Medulla oblongata (tissue), 1 donor: Measurements from ENCODE around the gene ATN1.
"Not testable (repeated sequence)": the region's sequence is repeated elsewhere in the genome, so short reads cannot be mapped to it uniquely, and the experiment has no call there.

ENCODE experiments used
- DNase-seq: peaks from one replicate; pipeline ENCODE4 v3.0.0-alpha.2; 2015; ENCODE audit errors: extremely low spot score

ATN1 gene, protein sequence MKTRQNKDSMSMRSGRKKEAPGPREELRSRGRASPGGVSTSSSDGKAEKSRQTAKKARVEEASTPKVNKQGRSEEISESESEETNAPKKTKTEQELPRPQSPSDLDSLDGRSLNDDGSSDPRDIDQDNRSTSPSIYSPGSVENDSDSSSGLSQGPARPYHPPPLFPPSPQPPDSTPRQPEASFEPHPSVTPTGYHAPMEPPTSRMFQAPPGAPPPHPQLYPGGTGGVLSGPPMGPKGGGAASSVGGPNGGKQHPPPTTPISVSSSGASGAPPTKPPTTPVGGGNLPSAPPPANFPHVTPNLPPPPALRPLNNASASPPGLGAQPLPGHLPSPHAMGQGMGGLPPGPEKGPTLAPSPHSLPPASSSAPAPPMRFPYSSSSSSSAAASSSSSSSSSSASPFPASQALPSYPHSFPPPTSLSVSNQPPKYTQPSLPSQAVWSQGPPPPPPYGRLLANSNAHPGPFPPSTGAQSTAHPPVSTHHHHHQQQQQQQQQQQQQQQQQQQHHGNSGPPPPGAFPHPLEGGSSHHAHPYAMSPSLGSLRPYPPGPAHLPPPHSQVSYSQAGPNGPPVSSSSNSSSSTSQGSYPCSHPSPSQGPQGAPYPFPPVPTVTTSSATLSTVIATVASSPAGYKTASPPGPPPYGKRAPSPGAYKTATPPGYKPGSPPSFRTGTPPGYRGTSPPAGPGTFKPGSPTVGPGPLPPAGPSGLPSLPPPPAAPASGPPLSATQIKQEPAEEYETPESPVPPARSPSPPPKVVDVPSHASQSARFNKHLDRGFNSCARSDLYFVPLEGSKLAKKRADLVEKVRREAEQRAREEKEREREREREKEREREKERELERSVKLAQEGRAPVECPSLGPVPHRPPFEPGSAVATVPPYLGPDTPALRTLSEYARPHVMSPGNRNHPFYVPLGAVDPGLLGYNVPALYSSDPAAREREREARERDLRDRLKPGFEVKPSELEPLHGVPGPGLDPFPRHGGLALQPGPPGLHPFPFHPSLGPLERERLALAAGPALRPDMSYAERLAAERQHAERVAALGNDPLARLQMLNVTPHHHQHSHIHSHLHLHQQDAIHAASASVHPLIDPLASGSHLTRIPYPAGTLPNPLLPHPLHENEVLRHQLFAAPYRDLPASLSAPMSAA (N-terminal part only)

DNA sequence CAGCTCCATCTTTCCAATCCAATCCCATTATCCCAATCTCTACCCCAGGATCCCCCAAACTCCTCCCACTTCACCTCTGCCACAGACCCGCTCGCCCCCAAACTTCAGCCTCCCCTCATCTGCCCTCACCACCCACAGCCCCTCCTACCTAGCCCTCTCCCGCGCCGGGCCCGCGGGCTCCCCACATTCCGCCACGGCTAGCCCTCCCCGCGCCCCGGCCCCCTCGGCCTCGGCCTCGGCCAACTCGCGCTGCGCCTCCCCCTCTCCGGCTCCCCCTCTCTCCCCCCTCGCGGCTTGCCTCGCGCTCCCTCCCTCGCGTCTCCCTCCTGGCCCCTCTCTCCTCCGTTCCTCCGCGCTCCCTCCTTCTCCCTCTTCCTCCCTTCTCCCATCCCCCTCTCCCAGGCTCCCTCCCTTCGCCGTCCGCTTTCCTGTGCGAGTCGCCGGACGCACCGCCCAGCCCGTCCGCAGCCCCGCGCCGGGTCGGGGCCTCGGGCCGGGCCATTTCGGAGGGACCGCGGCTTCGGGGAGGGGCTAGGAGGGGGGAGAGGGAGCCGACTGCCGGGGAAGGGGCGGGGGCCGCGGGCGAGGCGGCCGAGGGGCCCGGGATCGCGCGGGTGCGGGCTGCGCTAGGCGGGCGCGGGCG lies at the start of gene ATN1:
ATN1 (plus strand) TSS at position 581 of the 643 bp plus-strand sequence. CDS start 6,043 bp downstream, outside the sequence.
- peak; percentile 89 for DNase-seq

DNA sequence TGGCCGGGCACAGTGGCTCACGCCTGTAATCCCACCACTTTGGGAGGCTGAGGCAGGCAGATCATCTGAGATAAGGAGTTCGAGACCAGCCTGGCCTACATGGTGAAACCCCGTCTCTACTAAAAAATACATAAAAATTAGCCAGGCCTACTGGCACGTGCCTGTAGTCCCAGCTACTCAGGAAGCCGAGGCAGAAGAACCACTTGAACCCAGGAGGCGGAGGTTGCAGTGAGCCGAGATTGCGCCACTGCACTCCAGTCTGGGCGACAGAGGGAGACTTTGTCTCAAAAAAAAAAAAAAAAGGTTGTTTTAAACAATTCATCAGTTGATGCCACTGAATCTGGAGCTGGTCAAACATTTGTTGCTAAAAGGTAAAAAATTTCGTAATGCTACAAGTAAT lies 47.9 kb upstream of the ATN1 start:
- DNase-seq: not testable (repeated sequence)

DNA sequence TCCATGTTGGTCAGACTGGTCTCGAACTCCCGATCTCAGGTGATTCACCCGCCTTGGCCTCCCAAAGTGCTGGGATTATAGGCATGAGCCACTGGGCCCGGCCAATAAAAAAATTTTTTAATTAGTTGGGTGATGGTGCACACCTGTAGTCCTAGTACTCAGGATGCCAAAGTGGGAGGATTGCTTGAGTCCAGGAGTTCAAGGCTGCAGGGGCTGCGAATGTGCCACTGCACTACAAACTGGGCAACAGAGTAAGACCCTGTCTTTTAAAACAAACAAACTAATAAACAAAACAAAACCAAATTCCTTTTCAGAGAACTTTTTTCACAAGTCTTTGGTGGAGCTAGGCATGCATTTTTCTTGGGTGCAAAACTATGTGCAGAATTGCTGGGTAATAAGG lies 44.5 kb upstream of the ATN1 start:
- no peak for DNase-seq

DNA sequence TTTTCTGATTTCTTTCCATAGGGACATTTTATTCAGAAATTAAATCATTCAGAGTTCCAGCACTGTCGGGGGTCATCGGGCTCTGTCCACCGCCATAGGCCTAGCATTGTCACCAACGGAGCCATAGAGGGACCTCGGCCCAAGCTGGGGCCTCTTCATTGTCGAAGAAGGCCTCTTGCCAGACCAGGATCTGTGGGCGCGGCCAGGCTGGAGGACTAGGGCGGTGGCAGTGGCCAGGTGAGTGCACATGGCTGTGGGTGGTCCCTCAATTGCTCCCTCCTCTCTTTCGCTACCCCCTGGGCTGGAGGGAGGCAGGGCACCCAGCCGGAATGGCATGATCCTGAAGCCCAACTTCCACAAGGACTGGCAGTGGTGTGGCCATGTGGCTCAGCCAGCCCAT lies 44.1 kb upstream of the ATN1 start:
- DNase-seq: no peak

DNA sequence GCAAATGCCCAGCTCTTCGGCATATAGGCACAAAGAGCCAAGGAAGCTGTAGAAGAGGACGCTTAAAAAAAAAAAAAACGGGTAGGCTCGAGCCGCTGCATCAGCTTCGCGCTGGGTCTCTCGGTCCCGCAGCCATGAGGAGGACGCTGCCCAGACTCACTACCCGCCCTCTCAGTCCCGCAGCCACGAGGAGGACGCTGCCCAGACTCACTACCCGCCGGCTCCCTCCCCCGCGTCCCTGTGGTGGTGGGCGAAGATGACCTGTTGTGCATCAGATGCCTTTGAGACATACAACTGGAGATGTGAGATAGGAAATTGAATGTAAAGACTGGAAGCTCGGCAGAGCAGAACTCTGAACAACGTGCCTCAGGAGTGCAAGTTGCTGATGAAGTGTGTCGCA lies 43.2 kb upstream of the ATN1 start:
- DNase-seq: no peak

DNA sequence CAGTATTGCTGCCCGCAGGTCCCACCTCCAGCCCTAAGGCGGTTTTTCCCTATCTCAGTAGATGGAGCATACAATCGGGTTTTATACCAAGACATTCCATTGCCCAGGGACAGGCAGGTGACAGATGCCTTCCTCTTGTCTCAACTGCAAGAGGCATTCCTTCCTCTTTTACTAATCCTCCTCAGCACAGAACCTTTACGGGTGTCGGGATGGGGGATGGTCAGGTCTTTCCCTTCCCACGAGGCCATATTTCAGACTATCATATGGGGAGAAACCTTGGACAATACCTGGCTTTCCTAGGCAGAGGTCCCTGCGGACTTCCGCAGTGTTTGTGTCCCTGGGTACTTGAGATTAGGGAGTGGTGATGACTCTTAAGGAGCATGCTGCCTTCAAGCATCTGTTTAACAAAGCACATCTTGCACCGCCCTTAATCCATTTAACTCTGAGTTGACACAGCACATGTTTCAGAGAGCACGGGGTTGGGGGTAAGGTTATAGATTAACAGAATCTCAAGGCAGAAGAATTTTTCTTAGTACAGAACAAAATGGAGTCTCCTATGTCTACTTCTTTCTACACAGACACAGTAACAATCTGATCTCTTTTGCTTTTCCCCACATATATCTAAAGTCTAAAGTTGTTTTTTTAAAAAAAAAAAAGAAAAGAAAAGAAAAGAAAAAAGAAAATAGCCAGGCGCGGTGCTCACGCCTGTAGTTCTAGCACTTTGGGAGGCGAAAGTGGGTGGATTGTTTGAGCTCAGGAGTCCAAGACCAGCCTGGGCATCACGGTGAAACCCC lies 41.4 kb upstream of the ATN1 start:
- not testable (repeated sequence) for DNase-seq

DNA sequence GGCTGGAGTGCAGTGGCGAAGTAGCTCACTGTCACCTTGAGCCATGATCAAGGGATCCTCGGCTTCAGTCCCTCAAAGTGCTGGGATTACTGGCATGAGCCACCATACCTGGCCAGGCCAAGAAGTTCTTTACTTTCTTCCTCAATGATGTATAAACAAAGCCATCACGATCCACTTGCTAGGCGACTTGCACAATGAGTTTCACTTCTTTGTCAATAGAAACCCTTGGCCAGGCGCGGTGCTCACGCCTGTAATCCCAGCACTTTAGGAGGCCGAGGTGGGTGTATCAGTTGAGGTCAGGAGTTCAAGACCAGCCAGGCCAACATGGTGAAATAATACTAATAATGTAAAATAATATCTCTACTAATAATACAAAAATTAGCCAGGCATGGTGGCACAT lies 40.3 kb upstream of the ATN1 start:
- peak; percentile 7 for DNase-seq

DNA sequence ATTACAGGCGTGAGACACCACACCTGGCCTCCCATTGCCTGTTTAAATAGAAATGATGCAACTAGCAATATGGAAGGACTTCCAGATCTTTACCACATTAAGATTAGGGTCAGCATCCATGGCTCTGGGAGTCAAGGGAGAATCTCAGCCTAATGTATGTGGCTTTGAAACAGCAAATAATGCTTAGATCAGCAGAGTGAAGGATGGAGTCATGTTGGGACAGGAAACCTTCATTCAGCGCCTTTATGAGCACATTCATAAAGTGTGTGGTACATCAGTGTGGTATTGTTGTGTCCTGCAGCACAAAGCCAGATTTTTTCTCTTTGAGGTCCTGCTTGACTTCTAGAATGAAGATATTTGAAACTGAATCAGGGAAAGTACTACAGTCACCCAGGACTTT lies 39.4 kb upstream of the ATN1 start:
- DNase-seq: peak; percentile 3

DNA sequence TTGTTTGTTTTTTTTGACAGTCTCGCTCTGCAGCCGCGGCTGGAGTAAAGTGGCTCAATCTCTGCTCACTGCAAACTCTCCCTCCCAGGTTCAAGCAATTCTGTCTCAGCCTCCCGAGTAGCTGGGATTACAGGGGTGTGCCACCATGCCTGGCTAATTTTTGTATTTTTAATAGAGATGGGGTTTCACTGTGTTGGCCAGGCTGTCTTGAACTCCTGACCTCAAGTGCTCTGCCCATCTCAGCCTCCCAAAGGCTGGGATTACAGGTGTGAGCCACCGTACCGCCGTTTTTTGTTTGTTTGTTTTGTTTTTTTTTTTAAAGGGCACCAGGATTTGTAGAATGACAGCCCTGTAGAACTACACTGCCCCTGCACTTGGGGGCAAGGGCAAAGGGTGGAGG lies 39.0 kb upstream of the ATN1 start:
- not testable (repeated sequence) for DNase-seq

DNA sequence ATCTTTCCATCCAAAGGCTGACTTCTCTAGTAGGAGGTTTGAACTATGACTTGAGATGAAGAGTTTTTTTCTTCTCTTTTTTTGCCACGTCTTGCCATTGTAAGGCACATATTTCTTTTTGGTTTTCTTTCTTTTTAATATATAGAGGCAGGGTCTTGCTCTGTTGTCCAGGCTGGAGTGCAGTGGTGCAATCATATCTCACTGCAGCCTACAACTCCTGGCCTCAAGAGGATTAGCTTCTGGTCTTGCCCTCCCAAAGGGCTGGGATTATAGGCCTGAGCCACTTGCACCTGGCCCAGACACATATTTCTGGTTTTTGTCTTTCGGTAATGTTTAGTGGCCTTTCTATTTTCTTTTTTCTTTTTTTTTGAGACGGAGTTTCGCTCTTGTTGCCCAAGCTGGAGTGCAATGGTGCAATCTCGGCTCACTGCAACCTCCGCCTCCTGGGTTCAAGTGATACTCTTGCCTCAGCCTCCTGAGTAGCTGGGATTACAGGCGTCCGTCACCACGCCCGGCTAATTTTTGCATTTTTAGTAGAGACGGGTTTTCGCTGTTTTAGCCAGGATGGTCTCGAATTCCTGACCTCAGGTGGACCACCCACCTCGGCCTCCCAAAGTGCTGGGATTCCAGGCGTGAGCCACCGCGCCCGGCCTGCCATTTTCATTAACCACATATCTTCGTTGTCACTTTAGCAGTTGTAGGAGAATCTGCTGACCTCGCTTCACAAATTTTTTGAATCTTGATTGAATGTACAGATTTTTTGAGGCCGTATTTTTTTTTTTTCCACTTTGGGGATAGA lies 37.8 kb upstream of the ATN1 start:
- not testable (repeated sequence) for DNase-seq

DNA sequence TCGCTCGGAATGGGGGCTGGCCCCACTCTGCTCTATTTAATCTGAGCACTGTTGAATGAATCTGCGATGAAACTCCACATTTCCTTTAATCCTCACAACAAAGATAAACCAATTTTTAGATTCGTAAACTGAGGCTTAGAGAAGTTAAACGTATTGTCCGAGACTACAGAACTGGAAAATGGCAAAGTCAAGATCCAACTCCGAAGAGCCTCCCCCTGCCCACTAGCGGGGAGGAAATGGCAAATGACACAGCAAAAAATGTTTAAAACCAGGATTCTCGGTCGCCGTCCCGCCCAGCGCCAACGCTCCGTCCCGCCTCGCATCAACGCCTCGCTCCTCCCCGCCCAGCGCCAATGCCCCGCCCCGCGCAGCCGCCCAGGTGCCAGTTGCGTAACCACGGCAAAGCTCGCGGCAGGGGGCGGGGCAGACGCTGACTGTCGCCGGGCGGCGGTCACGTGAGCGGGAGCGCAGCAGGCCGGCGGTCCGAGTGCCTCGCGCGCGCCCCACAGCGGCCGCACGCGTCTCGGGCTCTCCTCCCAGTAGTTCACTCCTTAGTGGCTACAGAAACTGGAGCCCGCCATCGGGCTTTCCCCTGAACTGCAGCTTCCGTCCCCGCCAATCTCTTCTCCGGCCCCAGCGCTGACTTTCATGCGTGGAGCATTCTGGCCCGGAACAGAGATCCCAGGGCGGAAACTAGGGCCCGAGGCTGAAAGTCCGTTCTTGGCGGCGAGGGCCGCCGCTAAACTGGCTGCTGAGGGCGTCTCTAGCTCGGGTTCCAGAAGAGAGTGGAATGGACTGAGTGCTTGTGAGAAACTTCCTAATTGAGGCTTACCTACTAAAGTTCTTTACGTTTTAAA lies 36.7 kb upstream of the ATN1 start:
- DNase-seq: peak; percentile 97

DNA sequence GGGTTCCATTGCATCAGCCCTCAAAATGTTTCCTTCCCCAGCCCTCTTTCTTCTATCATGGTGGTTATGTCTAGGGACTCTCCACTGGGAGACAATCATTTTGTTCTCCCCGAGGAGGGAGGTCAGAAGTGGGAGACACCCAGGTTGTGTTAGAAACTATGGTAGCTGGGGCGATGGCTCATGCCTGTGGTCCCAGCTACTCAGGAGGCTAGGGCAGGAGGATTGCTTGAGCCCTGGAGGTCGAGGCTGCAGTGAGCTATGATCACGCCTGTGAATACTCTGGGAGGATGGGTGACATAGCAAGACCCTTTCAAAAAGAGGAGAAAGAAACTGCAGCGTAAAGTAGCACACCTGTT lies 36.1 kb upstream of the ATN1 start:
- DNase-seq: no peak

DNA sequence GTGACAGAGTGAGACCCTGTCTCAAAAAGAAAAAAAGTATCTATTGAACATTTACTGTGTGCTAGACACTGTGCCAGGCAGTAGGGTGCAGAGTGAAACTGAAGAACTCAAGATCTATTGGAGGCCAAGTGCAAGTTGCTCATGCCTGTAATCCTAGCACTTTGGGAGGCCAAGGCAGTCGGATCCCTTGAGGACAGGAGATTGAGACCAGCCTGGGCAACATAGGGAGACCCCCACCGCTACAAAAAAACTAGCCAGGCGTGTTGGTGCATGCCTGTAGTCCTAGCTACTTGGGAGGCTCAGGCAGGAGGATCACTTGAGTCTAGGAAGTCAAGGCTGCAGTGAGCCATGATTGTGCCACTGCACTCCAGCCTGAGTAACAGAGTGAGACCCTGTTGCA lies 35.1 kb upstream of the ATN1 start:
- DNase-seq: not testable (repeated sequence)

DNA sequence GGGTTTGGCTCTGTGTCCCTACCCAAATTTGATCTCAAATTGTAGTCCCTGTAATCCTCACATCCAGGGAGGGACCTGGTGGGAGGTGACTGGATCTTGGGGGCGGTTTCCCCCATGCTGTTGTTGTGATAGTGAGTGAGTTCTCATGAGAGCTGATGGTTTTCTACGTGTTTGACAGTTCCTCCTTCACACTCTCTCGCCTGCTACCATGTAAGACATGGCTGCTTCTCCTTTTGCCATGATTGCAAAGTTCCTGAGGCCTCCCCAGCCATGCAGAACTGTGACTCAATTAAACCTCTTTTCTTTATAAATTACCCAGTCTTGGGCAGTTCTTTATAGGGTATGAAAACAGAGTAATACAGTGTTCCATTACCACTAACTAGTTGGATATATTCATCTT lies 33.4 kb upstream of the ATN1 start:
- no peak for DNase-seq

DNA sequence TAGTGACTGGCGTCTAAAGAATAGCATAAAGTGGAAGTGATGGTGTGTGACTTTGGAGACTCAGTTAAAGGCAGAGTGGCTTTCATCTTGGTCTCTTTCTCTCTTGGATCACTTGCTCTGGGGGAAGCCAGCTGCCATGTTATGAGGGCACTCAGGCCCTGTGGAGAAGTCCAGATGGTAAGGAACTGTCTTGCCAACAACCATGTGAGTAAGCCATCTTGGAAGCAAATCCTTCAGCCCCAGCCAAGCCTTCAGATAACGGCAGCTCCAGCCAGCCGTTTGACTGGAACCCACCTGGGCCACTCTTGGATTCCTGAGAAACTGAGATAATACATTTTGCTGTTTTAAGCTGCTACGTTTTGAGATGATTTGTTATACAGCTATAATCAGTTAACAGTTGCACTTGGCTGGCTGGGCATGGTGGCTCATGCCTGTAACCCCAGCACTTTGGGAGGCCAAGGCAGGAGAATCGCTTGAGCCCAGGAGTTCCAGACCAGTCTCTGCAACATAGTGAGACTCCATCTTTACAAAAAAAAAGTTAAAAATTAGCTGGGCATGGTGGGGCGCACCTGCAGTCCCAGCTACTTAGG lies 30.8 kb upstream of the ATN1 start:
- DNase-seq: no peak

DNA sequence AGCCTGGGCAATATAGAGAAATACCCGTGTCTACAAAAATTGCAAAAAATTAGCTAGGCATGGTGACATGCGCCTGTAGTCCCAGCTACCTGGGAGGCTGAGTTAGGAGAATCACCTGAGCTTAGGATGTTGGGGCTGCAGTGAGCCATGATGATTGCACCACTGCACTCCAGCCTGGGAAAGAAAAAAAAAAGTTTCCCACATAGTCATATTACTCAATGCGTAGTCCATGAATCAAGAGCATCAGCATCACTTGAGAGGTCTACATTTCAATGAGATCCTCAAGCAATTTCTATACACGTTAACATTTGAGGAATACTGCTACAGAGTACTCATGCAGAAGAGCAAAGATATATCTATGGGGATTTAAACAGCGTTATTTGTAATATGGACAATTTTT lies 28.3 kb upstream of the ATN1 start:
- DNase-seq: no peak

DNA sequence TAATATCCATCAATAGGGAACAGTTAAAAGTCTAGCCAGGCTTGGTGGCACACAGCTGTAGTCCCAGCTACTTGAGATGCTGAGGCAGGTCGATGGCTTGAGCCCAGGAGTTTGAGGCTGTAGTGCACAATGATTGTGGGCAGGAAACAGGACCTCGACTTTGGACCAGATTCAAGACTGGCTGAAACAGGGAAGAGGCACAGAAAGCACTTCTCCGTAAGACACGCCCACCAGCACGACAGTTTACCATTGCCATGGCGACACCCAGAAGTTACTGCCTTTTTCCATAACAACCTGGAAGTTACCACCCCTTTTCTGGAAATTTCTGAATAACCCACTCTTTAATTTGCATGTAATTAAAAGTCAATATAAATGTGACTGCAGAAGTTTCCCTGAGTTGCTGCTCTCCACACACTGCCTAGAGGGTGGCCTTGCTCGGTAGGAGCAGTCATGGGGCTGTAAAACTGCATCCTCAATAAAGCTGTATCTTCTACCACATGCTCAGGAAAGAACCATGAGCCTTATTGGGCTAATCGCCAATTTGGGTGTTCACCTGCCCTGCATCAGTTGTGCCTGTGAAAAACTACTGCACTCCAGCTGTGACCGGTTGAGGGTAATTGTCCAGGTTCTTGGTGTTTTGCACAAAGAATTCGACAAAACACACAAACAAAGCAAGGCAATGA lies 27.8 kb upstream of the ATN1 start:
- peak; percentile 90 for DNase-seq

DNA sequence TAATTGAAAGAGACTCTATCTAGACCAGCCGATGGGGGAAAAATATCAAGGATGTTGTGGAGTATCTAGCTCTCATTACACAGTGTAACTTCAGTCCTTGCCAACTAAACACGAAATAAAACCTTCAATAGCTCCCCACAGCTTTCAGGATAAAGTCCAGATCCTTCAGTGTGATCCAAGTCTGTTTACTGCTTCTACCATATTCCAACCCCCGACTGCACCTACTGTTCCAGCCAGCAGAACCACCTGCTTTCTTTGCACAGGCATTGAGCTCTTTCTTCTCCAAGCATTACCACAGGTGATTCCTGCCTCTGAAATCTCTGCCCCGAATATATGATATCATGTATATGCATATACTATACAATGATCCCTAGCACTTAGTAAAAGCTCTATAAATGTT lies 25.3 kb upstream of the ATN1 start:
- no peak for DNase-seq
